Stimulated activated CD8-positive, alpha-beta memory T cell treated with anti-CD3 and anti-CD28 coated beads, Interleukin-15, amount 100 ng/mL, for 48 hours (primary cell): Measurements from ENCODE around the gene CNPPD1.

Experiments
- DNase-seq, 2 donors: peaks; one replicate each; pipeline ENCODE4 v3.0.0-alpha.2; 2020; ENCODE audit warnings: low read depth in 2 of 2

CNPPD1 gene

DNA sequence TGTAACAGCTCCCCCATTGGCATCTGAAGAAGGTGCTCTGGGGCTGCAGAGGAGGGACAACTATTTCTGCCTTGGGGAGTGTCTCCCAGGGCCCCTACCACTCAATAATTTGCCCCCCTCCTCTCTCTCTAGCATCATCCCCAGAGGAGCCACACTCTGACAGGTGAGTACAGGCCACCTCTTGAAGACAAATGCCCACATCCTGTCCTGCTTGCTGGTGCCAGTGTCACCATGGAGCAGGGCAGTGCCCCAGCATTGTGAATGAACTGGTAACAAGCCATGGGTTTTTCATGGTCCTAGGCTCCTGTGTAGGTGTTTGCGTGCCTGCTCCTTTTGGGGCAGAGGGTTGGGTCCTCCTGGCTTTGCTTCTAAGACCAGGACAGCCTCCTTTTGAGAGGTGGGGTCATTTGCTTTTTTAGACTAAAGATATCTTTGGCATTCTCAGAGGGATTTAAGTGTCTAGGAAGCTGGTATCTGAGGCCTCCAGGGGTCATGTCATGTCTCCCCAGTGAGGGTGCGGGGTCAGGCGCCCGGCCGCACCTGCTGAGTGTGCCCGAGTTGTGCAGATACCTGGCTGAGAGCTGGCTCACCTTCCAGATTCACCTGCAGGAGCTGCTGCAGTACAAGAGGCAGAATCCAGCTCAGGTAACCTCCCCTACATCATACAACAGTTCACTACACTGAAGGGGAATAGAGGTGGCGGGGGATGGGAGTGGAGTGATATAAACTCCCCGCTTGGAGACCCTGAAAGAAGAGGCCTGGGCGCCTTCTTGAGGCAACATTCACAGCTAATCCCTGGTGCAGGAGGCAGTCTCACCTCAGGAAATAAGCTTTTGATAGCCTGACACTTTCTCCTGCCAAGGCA, 3.1 kb upstream of the CNPPD1 start:
- no peak for DNase-seq

DNA sequence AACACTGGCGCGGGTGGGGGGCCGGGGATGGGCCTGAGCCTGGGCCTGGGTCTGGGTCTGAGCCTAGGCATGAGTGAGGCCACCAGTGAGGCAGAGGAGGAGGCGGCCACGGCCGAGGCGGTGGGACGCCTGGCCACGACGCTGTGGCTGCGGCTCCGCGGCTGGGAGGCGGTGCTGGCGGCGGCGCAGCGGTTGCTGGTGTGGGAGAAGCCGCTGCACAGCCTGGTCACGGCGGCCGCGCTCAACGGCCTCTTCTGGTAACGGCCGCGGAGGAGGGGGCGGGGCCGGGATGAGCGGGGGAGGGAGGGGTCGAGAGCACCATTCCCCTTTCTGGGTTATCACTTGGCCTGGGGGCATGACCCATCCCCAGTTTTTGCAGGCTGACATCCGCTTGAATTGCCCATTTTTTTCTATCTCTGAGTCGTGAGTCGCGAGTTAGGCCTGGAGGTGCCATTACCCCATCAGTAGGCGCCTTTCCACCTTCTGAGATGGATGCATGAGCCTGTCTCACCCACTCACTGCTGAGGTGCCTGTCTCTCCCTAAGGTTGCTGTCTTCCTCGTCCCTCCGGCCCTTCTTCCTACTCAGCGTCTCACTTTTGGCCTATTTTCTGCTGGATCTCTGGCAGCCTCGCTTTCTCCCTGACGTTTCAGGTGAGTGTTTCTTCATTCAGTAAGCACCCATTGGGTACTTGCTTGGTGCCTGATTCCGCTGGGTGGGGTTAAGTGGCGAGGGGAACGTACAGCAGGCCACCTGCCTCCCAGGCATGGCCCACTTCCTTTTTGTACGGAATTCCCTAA, 1.9 kb upstream of the CNPPD1 start:
- no peak for DNase-seq

GRCh38 chr2:219177552-219178376, 1.0 kb upstream of the CNPPD1 start, which contains the start of gene RETREG2:
RETREG2 (plus strand) TSS chr2:219178275; CDS start chr2:219178353, 78 bp downstream.
- peak; percentile 66 to 72 for DNase-seq

GRCh38 chr2:219175928-219176817, 552 bp downstream of the CNPPD1 start:
- no peak for DNase-seq

GRCh38 chr2:219175486-219175885, 1.2 kb downstream of the CNPPD1 start:
- no peak for DNase-seq

DNA sequence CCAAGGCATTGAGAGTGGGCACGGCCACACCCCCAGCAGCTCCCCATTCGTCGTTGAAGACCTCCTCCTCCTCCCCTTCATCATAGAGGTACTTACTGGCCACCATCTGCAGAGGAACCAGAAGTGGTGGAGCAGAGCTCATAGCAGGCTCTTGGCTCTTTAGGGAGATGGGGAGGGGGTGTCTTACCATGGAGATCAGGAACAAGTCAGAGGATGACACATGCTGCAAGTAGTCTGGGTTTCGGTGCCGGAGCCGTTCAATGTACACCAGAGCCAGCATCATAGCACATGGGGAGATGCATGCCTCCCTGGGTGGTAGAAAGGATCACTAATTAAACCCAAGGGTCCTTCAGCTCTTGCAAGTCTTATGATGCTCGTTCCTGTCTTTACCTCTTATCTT, 1.9 kb downstream of the CNPPD1 start:
- no peak for DNase-seq

DNA sequence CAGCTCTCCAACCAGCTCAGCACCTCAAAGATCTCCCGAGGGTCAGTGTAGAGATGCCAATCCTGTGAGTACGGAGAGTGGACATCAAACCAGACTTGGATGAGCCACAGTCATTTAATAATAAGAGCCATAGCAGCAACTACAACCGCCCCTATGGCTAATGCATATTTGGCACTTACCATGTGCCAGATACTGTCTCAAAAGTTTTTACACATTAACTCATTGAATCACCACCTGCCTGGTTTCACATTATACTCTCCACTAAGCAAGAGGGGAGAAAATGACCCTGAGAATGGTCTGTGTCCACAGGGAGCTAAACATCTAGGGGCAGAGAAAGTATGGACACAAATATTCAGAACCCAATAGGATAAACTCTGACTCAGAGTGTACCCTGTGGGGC, 2.6 kb downstream of the CNPPD1 start:
- DNase-seq: no peak

GRCh38 chr2:219173176-219173575, 3.5 kb downstream of the CNPPD1 start:
- DNase-seq: no peak

GRCh38 chr2:219172231-219173154, 4.2 kb downstream of the CNPPD1 start:
- no peak for DNase-seq

- DNase-seq: no peak
These were observed 5.5 kb downstream of the CNPPD1 start for GRCh38 chr2:219171231-219171651.

DNA sequence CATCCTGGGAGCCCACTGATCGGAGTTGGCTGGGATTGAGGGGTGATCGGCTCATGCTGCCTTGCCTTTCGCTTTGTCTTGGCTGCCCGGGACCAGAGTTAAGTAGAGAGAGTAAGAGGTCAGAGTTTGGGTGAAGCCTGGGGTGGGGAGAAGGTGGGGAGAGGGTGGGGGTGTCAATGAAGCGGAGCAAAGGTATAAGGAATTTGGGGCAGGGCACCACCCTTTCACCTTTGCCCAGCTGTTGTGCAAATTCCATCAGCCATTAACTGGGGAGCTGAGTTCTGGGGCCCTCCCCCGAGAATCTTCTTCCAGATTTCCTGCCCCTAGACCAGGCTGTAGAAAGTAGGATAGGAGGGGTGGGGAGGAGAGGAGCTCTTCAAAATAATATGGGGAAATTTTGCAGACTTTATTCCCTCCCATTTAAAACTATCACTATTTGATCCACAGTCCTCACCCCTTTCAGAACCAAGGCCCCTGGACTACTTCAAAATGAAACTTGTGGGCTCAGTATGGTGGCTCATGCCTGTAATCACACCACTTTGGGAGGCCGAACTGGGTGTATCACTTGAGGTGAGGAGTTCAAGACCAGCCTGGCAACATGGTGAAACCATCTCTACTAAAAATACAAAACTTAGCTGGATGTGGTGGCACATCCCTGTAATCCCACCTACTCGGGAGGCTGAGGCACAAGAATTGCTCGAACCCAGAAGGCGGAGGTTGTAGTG, 6.6 kb downstream of the CNPPD1 start, which contains the start of gene SLC23A3:
Gene SLC23A3 (minus strand): TSS at position 100 of the 725 bp plus-strand sequence. CDS start 45 bp downstream, at position 55.
- DNase-seq: no peak

GRCh38 chr2:219168932-219169331, 7.8 kb downstream of the CNPPD1 start:
- no peak for DNase-seq

- no peak for DNase-seq
These were observed 8.2 kb downstream of the CNPPD1 start for GRCh38 chr2:219168526-219168925.

DNA sequence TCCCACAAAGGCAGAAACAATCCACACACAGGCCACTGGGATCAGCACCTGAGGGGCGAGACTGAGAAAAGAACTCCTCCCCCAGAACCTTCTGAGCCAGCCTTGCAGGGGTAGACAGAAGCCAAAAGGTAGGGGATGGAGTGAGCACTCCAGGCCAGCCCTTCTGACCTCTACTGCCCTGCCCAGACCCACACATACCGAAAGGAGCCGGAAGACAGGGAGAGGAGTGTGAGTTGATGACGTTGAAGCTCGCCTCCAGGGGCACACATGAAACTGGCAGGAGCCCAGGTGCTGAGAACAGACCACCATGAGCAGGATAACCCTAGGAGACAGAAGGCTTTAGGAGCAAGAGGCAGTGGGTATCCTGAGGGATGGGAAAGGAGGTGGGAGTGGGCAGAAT, 8.7 kb downstream of the CNPPD1 start:
- DNase-seq: no peak

GRCh38 chr2:219165058-219165911, 11.4 kb downstream of the CNPPD1 start:
- DNase-seq: no peak

- no peak for DNase-seq
These were observed 13.6 kb downstream of the CNPPD1 start for GRCh38 chr2:219163156-219163555.

DNA sequence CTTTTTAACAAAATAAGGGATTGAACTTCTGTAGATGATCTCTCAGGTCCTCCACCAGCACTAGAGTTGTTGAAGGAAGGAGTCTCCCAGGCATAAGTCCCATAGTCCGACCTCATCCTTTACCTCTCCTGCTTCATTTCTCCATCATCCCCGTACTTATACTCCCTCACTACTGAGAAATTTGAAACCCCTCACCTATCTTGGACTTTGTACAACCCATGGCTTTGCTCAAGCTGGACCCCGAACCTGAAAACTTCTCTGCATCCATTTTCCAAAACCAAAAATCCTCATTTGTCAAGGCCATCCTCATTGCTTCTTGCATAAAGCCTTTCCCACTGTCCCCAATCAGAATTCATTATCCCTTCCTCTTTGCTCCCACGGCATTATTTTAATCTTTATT, 15.6 kb downstream of the CNPPD1 start:
- DNase-seq: no peak
